Measurements from ENCODE around the gene PGC. TPM values are rescaled to one million over a fixed set of nuclear protein-coding genes. Genes with fewer than 3 reads are reported as not detected.

Gene PGC
- total RNA-seq, 1 donor from 2014 or later: not detected

- intact Hi-C loops (cut with micrococcal nuclease): no loop called here
- Histone ChIP-seq H3K4me3 (peak overlapping the region; percentile 47), H3K4me1 (peaks cover 98% of the 10 kb centered on the region)
Measured at GRCh38 chr6:41704656-41705310, 42.4 kb downstream of the PGC start.

GRCh38 chr6:41704028-41704427, 43.2 kb downstream of the PGC start:
- peaks cover 6% of the 10 kb centered on the region for H3K36me3 ChIP-seq
- peaks cover 98% of the 10 kb centered on the region for H3K4me1 ChIP-seq
- H3K27ac ChIP-seq (replicated peaks): peak overlapping the region; percentile 90
- no peak for TF ChIP-seq CTCF (IDR thresholded peaks at IDR 0.05; ENCODE audit: borderline replicate concordance)
- intact Hi-C loops (cut with micrococcal nuclease): no loop called here
- no peak overlapping the region for H3K4me3 ChIP-seq
- no peaks in the 10 kb centered on the region for H3K9me3 ChIP-seq (replicated peaks)
- H3K27me3 ChIP-seq (ENCODE audit: low read depth): no peaks in the 10 kb centered on the region
- no peak for DNase-seq

More at GRCh38 chr6:41704656-41705310, 42.4 kb downstream of the PGC start:
- TF ChIP-seq CTCF (IDR thresholded peaks at IDR 0.05; ENCODE audit: borderline replicate concordance): no peak
- no peaks in the 10 kb centered on the region for H3K9me3 ChIP-seq (replicated peaks)
- DNase-seq: no peak
- H3K27ac ChIP-seq (replicated peaks): peak overlapping the region; percentile 90
- H3K27me3 ChIP-seq (ENCODE audit: low read depth): no peaks in the 10 kb centered on the region
- peaks cover 6% of the 10 kb centered on the region for H3K36me3 ChIP-seq

- TF ChIP-seq CTCF (IDR thresholded peaks at IDR 0.05; ENCODE audit: borderline replicate concordance): no peak
- peaks cover 98% of the 10 kb centered on the region for H3K4me1 ChIP-seq
- H3K27ac ChIP-seq (replicated peaks): peak overlapping the region; percentile 38
- peaks cover 6% of the 10 kb centered on the region for H3K36me3 ChIP-seq
- no peaks in the 10 kb centered on the region for H3K9me3 ChIP-seq (replicated peaks)
- intact Hi-C loops (cut with micrococcal nuclease): no loop called here
- H3K27me3 ChIP-seq (ENCODE audit: low read depth): no peaks in the 10 kb centered on the region
- DNase-seq: no peak
- H3K4me3 ChIP-seq: no peak overlapping the region
Measured at GRCh38 chr6:41702771-41703494, 44.3 kb downstream of the PGC start.

GRCh38 chr6:41702089-41702745, 45.0 kb downstream of the PGC start:
- Histone ChIP-seq H3K4me1 (peaks cover 97% of the 10 kb centered on the region), H3K27ac (replicated peaks) (peak overlapping the region; percentile 86), H3K27me3 (ENCODE audit: low read depth) (no peaks in the 10 kb centered on the region), H3K4me3 (no peak overlapping the region), H3K36me3 (peaks cover 6% of the 10 kb centered on the region), H3K9me3 (replicated peaks) (no peaks in the 10 kb centered on the region)
- no peak for TF ChIP-seq CTCF (IDR thresholded peaks at IDR 0.05; ENCODE audit: borderline replicate concordance)
- intact Hi-C loops (cut with micrococcal nuclease): no loop called here
- DNase-seq: no peak

GRCh38 chr6:41700463-41701347, 46.5 kb downstream of the PGC start:
- Histone ChIP-seq H3K27ac (replicated peaks) (peak overlapping the region; percentile 86), H3K4me3 (no peak overlapping the region), H3K9me3 (replicated peaks) (no peaks in the 10 kb centered on the region), H3K27me3 (ENCODE audit: low read depth) (no peaks in the 10 kb centered on the region), H3K4me1 (peaks cover 82% of the 10 kb centered on the region), H3K36me3 (peaks cover 6% of the 10 kb centered on the region)
- peak; percentile 47 for DNase-seq
- intact Hi-C loops (cut with micrococcal nuclease): no loop called here
- TF ChIP-seq CTCF (IDR thresholded peaks at IDR 0.05; ENCODE audit: borderline replicate concordance): peak; percentile 29

Data from left ventricle myocardium inferior (tissue), 1 donor.